ENCODE measurements around the gene APBA1. TPM values are rescaled to one million over a fixed set of nuclear protein-coding genes. Genes with fewer than 3 reads are reported as not detected.

The APBA1 gene
- total and polyA plus RNA-seq, 9 of the 15 experiments (the other 6 are each of a cell fraction or from before 2014, with no cell fraction given): 0.01 to 0.02 TPM; not detected in 7

- no peak for TF ChIP-seq MNT (conservative IDR thresholded peaks at IDR 0.05)
Measured at GRCh38 chr9:69430206-69430605, 242.0 kb downstream of the APBA1 start (continued).

GRCh38 chr9:69429281-69429680 lies 242.9 kb downstream of the APBA1 start:
- no peak for FAIRE-seq

More at GRCh38 chr9:69429281-69429680, 242.9 kb downstream of the APBA1 start:
- no peaks in the 10 kb centered on the region for H3K4me1 ChIP-seq (replicated peaks in 1 of 2; ENCODE audit: control insufficient read depth in 2 of 2, insufficient read depth in 2 of 2, low read length in 2 of 2)
- H3K27me3 ChIP-seq (ENCODE audit: control insufficient read depth in 2 of 2, insufficient read depth in 2 of 2, low read length in 2 of 2): peaks cover 2 to 22% of the 10 kb centered on the region in 2 experiments; a peak in 2 of 5 replicates
- ChIA-PET POLR2A (no interaction called here), CTCF (ENCODE audit: low intra/inter-chr PET ratio) (no interaction called here)
- no peak overlapping the region for H3K4me2 ChIP-seq (ENCODE audit: insufficient read depth, low read length)
- 0% methylated on average over 4 of the region's 6 CpGs for WGBS (ENCODE audit: insufficient coverage, low coverage, missing lambda C conversion rate)
- intact Hi-C loops (cut with micrococcal nuclease) (no loop called here), in situ Hi-C loops (cut with MboI) (loop anchor here (10.0 to 25.0 kb wide), 2 partner anchors 506 to 683 kb away; no protein-coding TSS in a partner anchor)
- DNase-seq (ENCODE audit: extremely low read depth in 1 of 4, low spot score in 3 of 4): no peak
- no peaks in the 10 kb centered on the region for H3K79me2 ChIP-seq (ENCODE audit: control insufficient read depth, insufficient read depth, low read length)
- H3K9ac ChIP-seq (ENCODE audit: insufficient read depth in 1 of 2, low read depth in 2 of 2, low read length in 2 of 2): no peak overlapping the region
- H3K9me1 ChIP-seq (ENCODE audit: control insufficient read depth, insufficient read depth, low read length): no peaks in the 10 kb centered on the region
- H3K27ac ChIP-seq (ENCODE audit: extremely low read depth, low read depth, low read length): no peak overlapping the region
- no peaks in the 10 kb centered on the region for H3K9me3 ChIP-seq (replicated peaks; ENCODE audit: control insufficient read depth, insufficient read depth, low read depth, low read length)
- no peak overlapping the region for H2AFZ ChIP-seq (ENCODE audit: low read depth, low read length)
- H3K36me3 ChIP-seq (ENCODE audit: control insufficient read depth, insufficient read depth, low read length): no peaks in the 10 kb centered on the region
- no peak overlapping the region for H3K4me3 ChIP-seq
- H4K20me1 ChIP-seq (replicated peaks; ENCODE audit: control insufficient read depth, insufficient read depth, low read length): no peaks in the 10 kb centered on the region
- no TSS peak for BruUV-seq (replicated peaks)
- no peak for ATAC-seq
- no peak for TF ChIP-seq ZNF444 (CRISPR knock-in tag; IDR thresholded peaks at IDR 0.05)
- TF ChIP-seq COPS2 (conservative IDR thresholded peaks at IDR 0.05): no peak
- TF ChIP-seq ZNF253 (CRISPR knock-in tag; conservative IDR thresholded peaks at IDR 0.05): no peak
- TF ChIP-seq BDP1 (IDR thresholded peaks at IDR 0.05; ENCODE audit: insufficient read depth, insufficient read length): no peak
- TF ChIP-seq ZNF695 (CRISPR knock-in tag; IDR thresholded peaks at IDR 0.05): no peak
- TF ChIP-seq FOXM1 (IDR thresholded peaks at IDR 0.05; ENCODE audit: low read depth): no peak
- TF ChIP-seq FOXM1 (CRISPR knock-in tag; IDR thresholded peaks at IDR 0.05; ENCODE audit: low read depth): no peak
- TF ChIP-seq RFX5 (IDR thresholded peaks at IDR 0.05; ENCODE audit: low read depth, low read length): no peak
- TF ChIP-seq LCOR (CRISPR knock-in tag; IDR thresholded peaks at IDR 0.05): no peak
- TF ChIP-seq ZFP30 (CRISPR knock-in tag; IDR thresholded peaks at IDR 0.05; ENCODE audit: borderline replicate concordance): no peak
- no peak for TF ChIP-seq ELF4 (CRISPR knock-in tag; IDR thresholded peaks at IDR 0.05)
- TF ChIP-seq PHF20 (IDR thresholded peaks at IDR 0.05; ENCODE audit: partially characterized antibody): no peak
- no peak for TF ChIP-seq ZNF764 (CRISPR knock-in tag; IDR thresholded peaks at IDR 0.05; ENCODE audit: low read depth)
- TF ChIP-seq BCL6 (CRISPR knock-in tag; IDR thresholded peaks at IDR 0.05): no peak
